Esophagus muscularis mucosa (tissue), 4 donors: Measurements from ENCODE around the gene KLF16. TPM values are rescaled to one million over a fixed set of nuclear protein-coding genes. Genes with fewer than 3 reads are reported as not detected.
"Not testable (repeated sequence)": the region's sequence is repeated elsewhere in the genome, so short reads cannot be mapped to it uniquely, and the experiment has no call there.

Experiments
- DNase-seq: peaks from one replicate; pipeline ENCODE4 v3.0.0-alpha.2; 2017; ENCODE audit errors: extremely low spot score
- H3K27ac ChIP-seq, 4 donors: fragments of 200-600 bp; sonication (generic); replicated peaks in 1 of 4; 1 replicate in 3 of 4; 2 replicates in 1 of 4; pipeline ENCODE4 v1.5.1; 2016 to 2019; ENCODE audit warnings: mild to moderate bottlenecking in 1 of 4
- H3K27me3 ChIP-seq, 4 donors: fragments of 200-600 bp; sonication (generic); one replicate each; pipeline versions ENCODE4 v1.5.1 to v1.6.0; 2016 to 2019
- H3K36me3 ChIP-seq, 4 donors: fragments of 200-600 bp; sonication (generic); one replicate each; pipeline ENCODE4 v1.5.1; 2016 to 2019
- H3K4me1 ChIP-seq, 4 donors: fragments of 200-600 bp; sonication (generic); one replicate each; pipeline ENCODE4 v1.5.1; 2016 to 2019
- H3K4me3 ChIP-seq, 4 donors: fragments of 200-600 bp; sonication (generic); 1 replicate in 2 of 4; 2 replicates in 2 of 4; pipeline ENCODE4 v1.5.1; 2016 to 2019; ENCODE audit warnings: mild to moderate bottlenecking in 4 of 4, moderate library complexity in 1 of 4
- H3K9me3 ChIP-seq, 4 donors: fragments of 200-600 bp; sonication (generic); 1 replicate in 3 of 4; 2 replicates in 1 of 4; pipeline ENCODE4 v1.5.1; 2016 to 2019
- EP300 ChIP-seq: sonication (generic); formaldehyde crosslinking; IDR thresholded peaks from one replicate; pipeline ENCODE4 v1.6.1; 2017; ENCODE audit warnings: antibody characterized with exemption
- POLR2A ChIP-seq: fragments of 450-650 bp; IDR thresholded peaks from one replicate; pipeline ENCODE4 v1.6.1; 2017; ENCODE audit warnings: antibody characterized with exemption, moderate library complexity, mild to moderate bottlenecking, low read depth
- POLR2AphosphoS5 ChIP-seq, 2 donors: sonication (generic); formaldehyde crosslinking; IDR thresholded peaks; one replicate each; pipeline ENCODE4 v1.6.1; 2017; ENCODE audit warnings: antibody characterized with exemption in 2 of 2
- WGBS: methylation state at CpG from one replicate; pipeline ENCODE4 v1.1.5; 2018; 5-methylcytosine and 5-hydroxymethylcytosine counted together
- intact Hi-C: fragments of 100-400 bp; cut with DNase I; formaldehyde crosslinking; loops from one replicate; pipeline ENCODE4 v1.15.1; 2023
- total RNA-seq, 4 donors: library from RNA; depleted of rRNA; stranded (reverse); fragments of >200 nt; gene quantifications; one replicate each; pipeline versions ENCODE4 v1.1.0 to v1.2.1, GENCODE V29; 2016
- TF ChIP-seq, protein P1 (sequence below), 3 experiments: fragments of 200-600 bp in 2 of 3; fragments of 450-650 bp in 1 of 3; sonication (generic) in 2 of 3; IDR thresholded peaks; one replicate each; pipeline ENCODE4 v1.5.1; 2017 to 2019; ENCODE audit warnings: antibody characterized with exemption in 3 of 3, mild to moderate bottlenecking in 2 of 3, moderate library complexity in 1 of 3

Gene KLF16
- total RNA-seq, 4 donors from 2014 or later = 2.5 to 10.8 (median 8.5) TPM

DNA sequence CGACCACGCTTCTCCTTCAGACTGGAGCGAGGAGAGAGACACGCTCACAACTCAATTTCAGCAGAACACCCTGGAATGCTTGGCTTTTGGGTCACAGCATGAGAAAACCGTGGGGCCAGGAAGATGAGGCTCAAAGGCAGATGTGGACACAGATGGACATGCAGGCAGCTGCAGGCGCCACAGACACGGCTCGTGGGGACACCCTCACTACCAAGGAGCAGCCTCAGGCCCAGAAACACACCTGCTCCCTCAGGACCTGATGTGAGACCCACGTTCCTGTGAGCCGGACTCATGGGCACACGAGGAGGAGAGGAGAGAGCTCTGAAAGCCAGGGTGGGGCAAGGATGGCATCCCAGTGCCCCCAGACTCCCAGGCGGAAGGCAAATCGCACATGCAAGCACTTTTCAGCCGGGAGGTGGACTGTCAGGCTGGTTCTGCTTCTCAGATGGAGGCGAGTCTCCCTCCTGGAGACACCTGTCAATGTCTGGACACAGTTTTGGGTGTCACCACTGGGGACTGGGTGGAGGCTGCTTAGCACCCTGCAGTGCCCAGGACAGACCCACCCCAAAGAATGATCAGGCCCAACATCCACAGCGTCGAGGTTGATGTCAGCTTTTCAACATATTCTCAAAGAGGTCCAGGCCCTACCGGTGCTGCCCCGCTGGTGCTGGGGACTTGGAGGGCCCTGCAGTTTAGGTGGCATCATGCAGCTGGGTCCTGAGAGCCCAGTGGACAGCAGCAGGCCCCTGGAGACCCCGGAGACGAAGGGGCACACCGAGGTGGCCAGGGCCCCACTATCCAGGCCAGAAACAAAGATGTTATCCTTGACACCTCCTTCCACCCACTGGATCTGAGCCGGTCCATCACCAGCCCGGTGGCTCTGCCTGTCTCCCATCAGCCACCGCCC, 19.7 kb upstream of the KLF16 start:
- Histone ChIP-seq H3K4me1 (peaks cover 40 to 58% (median 51%) of the 10 kb centered on the region in 4 donors), H3K27ac (peak overlapping the region; percentile 75 to 91 (median 86)), H3K4me3 (peak overlapping the region; percentile 65 to 88 (median 72)), H3K36me3 (peaks cover 0 to 25% (median 13%) of the 10 kb centered on the region in 4 donors), H3K9me3 (no peaks in the 10 kb centered on the region), H3K27me3 (no peaks in the 10 kb centered on the region)
- WGBS = 66% methylated on average over 16 of the region's 25 CpGs
- DNase-seq = no peak
- intact Hi-C loops = no loop called here
- no peak for TF ChIP-seq POLR2AphosphoS5 (IDR thresholded peaks at IDR 0.05)
- TF ChIP-seq, protein P1, sequence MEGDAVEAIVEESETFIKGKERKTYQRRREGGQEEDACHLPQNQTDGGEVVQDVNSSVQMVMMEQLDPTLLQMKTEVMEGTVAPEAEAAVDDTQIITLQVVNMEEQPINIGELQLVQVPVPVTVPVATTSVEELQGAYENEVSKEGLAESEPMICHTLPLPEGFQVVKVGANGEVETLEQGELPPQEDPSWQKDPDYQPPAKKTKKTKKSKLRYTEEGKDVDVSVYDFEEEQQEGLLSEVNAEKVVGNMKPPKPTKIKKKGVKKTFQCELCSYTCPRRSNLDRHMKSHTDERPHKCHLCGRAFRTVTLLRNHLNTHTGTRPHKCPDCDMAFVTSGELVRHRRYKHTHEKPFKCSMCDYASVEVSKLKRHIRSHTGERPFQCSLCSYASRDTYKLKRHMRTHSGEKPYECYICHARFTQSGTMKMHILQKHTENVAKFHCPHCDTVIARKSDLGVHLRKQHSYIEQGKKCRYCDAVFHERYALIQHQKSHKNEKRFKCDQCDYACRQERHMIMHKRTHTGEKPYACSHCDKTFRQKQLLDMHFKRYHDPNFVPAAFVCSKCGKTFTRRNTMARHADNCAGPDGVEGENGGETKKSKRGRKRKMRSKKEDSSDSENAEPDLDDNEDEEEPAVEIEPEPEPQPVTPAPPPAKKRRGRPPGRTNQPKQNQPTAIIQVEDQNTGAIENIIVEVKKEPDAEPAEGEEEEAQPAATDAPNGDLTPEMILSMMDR (IDR thresholded peaks at IDR 0.05) = no peak
- no peak for TF ChIP-seq POLR2A
- no peak for TF ChIP-seq EP300

GRCh38 chr19:1882089-1882785, 18.9 kb upstream of the KLF16 start:
- DNase-seq = no peak
- Histone ChIP-seq H3K27ac (peak overlapping the region; percentile 75 to 91 (median 86)), H3K4me3 (peak overlapping the region; percentile 24 to 73 (median 32)), H3K36me3 (peaks cover 0 to 25% (median 13%) of the 10 kb centered on the region in 4 donors), H3K9me3 (no peaks in the 10 kb centered on the region), H3K4me1 (peaks cover 40 to 58% (median 52%) of the 10 kb centered on the region in 4 donors), H3K27me3 (no peaks in the 10 kb centered on the region)
- intact Hi-C loops = no loop called here
- no peak for TF ChIP-seq POLR2A
- no peak for TF ChIP-seq POLR2AphosphoS5 (IDR thresholded peaks at IDR 0.05)
- TF ChIP-seq, protein P1 (IDR thresholded peaks at IDR 0.05) = no peak
- no peak for TF ChIP-seq EP300
- WGBS = 53% methylated on average over 19 of the region's 31 CpGs

GRCh38 chr19:1881393-1882088, 18.2 kb upstream of the KLF16 start:
- H3K9me3 ChIP-seq, intact Hi-C loops, H3K27me3 ChIP-seq, DNase-seq: not testable (repeated sequence)
- peaks cover 41 to 62% (median 57%) of the 10 kb centered on the region in 4 donors for H3K4me1 ChIP-seq
- peaks cover 0 to 25% (median 13%) of the 10 kb centered on the region in 4 donors for H3K36me3 ChIP-seq
- WGBS = 100% methylated on average over 1 of the region's 44 CpGs
- H3K27ac ChIP-seq = peak overlapping the region; percentile 75 to 91 (median 86)
- peak overlapping the region; percentile 24 to 73 (median 32) for H3K4me3 ChIP-seq

- Histone ChIP-seq H3K9me3 (no peaks in the 10 kb centered on the region), H3K36me3 (peaks cover 0 to 25% (median 13%) of the 10 kb centered on the region in 4 donors), H3K4me1 (peaks cover 45 to 65% (median 62%) of the 10 kb centered on the region in 4 donors), H3K4me3 (peak overlapping the region; percentile 24 to 73 (median 32)), H3K27me3 (no peaks in the 10 kb centered on the region), H3K27ac (peak overlapping the region in 2 of 4 donors; percentile 20 to 91)
- intact Hi-C loops = no loop called here
- WGBS = 100% methylated on average over 1 of the region's 35 CpGs
- DNase-seq = no peak
- TF ChIP-seq POLR2AphosphoS5 (IDR thresholded peaks at IDR 0.05) = no peak
- TF ChIP-seq POLR2A = no peak
- TF ChIP-seq, protein P1 (IDR thresholded peaks at IDR 0.05) = no peak
These were observed 17.4 kb upstream of the KLF16 start for GRCh38 chr19:1880611-1881392.

DNA sequence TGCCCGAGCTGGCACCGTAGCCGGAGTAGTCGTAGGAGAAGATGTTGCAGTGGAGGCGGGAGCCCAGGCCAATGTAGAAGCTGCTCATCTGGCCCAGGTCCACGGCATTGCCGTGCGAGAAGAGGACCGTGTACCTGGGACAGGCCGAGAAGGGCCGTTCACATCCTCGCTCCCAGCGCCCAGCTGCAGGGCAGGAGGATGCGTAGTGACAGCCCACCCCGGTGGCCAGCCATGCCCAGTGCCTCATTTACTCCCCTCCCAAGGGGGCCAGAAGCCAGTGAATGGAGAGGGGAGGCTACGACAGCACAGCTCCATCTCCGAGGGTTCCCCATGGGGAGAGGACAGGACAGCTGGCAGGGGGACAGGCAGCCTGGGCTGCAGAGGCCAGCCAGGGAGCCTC, 16.6 kb upstream of the KLF16 start:
- H3K27ac ChIP-seq, intact Hi-C loops, H3K4me3 ChIP-seq, H3K27me3 ChIP-seq, H3K9me3 ChIP-seq, DNase-seq: not testable (repeated sequence)
- Histone ChIP-seq H3K4me1 (peaks cover 47 to 67% (median 64%) of the 10 kb centered on the region in 4 donors), H3K36me3 (peaks cover 0 to 25% (median 13%) of the 10 kb centered on the region in 4 donors)
- 91% methylated on average over 7 of the region's 17 CpGs for WGBS

DNA sequence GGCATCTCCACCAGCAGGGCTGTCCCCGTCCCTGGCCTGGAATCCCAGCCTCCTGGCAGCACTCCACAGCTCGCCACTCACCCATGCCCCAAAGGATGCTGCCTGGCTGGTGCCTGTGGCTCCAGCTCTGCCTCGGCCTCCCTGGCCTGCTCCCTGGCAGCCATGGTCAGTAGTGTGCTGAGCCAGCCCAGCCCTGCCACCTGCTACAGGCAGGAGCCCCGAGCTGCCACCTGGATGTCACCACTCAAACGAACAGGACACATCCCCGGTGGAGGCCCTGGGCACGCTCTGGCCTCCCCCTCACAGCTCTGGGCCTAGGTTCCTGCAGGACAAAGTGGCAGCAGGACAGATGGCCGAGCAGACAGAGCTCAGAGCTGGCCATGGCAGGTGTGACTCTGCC, 15.2 kb upstream of the KLF16 start:
- H3K4me3 ChIP-seq, H3K27ac ChIP-seq, intact Hi-C loops, H3K9me3 ChIP-seq, H3K27me3 ChIP-seq, DNase-seq: not testable (repeated sequence)
- WGBS = no CpG with 5 or more reads among the region's 8 CpGs
- peaks cover 46 to 70% (median 66%) of the 10 kb centered on the region in 4 donors for H3K4me1 ChIP-seq
- H3K36me3 ChIP-seq = peaks cover 0 to 25% (median 13%) of the 10 kb centered on the region in 4 donors

DNA sequence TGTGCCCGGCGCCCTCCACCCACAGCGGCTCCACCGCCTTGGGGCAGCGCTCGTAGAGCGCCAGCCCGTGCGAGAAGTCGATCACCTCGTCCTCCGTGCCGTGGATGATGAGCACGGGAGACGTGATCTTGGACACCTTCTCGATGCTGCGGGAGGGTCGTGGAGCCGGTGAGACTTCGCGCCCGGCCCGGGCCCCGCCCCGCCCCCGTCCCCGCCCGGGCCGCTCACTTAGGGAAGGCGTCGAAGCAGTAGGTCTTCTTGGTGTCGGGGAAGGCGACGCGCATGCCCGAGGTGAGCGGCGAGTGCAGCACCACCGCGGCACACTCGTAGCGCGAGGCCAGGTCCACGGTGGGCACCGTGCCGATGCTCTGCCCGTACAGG, 13.9 kb upstream of the KLF16 start:
- H3K9me3 ChIP-seq, intact Hi-C loops, H3K27me3 ChIP-seq, DNase-seq: not testable (repeated sequence)
- peak overlapping the region in 1 of 4 donors; percentile 85 for H3K27ac ChIP-seq
- peaks cover 47 to 70% (median 66%) of the 10 kb centered on the region in 4 donors for H3K4me1 ChIP-seq
- WGBS = 34% methylated on average over 16 of the region's 47 CpGs
- peaks cover 0 to 22% (median 13%) of the 10 kb centered on the region in 4 donors for H3K36me3 ChIP-seq
- peak overlapping the region; percentile 73 to 98 (median 86) for H3K4me3 ChIP-seq
